Activated CD8-positive, alpha-beta memory T cell treated with anti-CD3 and anti-CD28 coated beads for 36 hours (primary cell): ENCODE data around the gene PPP1R14C. TPM values are rescaled to one million over a fixed set of nuclear protein-coding genes. Genes with fewer than 3 reads are reported as not detected.

Experiments
- CTCF ChIA-PET: fragments of 350-600 bp; sonication (Branson Sonifier 250); formaldehyde crosslinking; loops from one replicate; lab custom pipeline; 2021; ENCODE audit warnings: antibody characterized with exemption; lab: Charles Lee
- POLR2A ChIA-PET: fragments of 350-600 bp; sonication (Branson Sonifier 250); formaldehyde crosslinking; loops from one replicate; lab custom pipeline; 2021; ENCODE audit warnings: antibody characterized with exemption; lab: Charles Lee
- total RNA-seq, 2 experiments: library from RNA; stranded (reverse); gene quantifications; one replicate each; pipeline ENCODE4 v1.2.3, GENCODE V29; 2021

Gene PPP1R14C
- total RNA-seq, 2 experiments from 2014 or later, result 0.96 to 1.1 TPM

GRCh38 chr6:150204705-150205472, 62.0 kb downstream of the PPP1R14C start:
- CTCF ChIA-PET, result no interaction called here

DNA sequence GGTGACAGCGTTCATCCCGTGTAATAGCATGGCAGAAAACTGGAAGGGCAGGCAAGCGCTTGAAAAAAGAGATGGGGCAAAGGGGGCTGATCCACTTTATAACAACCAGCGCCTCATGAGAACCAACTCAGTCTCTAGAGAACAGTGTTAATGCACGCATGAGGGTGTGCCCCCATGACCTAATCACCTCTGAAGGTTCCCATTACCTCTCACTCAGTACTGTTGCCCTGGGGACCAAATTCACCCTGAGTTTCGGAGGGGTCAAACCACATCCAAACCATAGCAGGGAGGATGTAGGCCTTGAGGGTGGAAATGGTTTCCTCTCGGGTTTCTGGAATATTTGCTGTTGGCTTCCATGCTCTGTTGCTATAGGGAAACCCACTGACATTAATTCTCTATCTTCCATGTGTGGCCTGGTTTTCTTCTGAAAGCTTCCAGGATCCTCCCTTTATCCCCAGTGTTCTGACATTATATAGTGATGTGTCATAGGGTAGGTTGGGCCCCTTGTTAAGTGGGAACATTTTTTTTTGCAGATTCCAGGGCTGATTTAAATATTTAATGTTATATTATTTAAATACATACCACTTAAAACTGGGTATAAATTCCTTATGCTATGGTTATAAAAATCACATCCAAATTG, 65.2 kb downstream of the PPP1R14C start:
- CTCF ChIA-PET, result no interaction called here

More at GRCh38 chr6:150204705-150205472, 62.0 kb downstream of the PPP1R14C start:
- POLR2A ChIA-PET, result no interaction called here

DNA sequence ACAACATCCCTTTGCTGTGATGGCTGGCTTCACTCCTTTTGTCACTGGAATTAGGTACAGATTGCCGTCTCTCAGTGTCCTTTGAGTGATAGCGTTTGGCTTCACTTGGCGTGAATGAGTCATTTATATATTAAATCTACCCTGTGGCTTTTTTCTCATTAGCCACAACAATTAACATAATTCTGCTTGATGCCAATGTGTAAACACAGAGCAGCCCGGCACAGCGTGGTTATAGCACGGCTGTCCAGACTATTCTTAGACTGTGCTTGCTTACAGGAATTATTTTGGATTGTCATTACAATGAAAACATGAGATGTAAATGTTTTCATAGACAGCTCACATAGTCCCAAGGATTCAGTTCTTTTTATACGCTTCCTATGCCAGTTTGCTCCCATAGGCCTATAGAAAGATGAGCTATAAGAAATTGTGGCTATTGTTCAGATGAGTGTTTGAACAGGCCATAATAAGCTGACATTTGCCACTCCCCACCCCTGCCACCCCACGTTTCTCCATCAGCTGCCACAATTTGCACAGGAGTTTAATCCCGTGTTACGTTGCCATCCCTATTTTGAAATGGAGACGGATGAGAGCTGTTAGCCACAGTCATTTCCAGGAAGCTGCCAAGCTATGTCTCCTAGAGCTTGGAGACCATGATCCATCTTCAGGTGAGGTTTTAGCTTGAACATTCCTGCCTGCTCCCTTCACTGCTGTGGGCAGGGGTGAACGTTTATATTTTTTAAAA, 65.9 kb downstream of the PPP1R14C start:
- ChIA-PET POLR2A (no interaction called here), CTCF (no interaction called here)

More for the DNA sequence above, 65.2 kb downstream of the PPP1R14C start:
- POLR2A ChIA-PET, result no interaction called here

DNA sequence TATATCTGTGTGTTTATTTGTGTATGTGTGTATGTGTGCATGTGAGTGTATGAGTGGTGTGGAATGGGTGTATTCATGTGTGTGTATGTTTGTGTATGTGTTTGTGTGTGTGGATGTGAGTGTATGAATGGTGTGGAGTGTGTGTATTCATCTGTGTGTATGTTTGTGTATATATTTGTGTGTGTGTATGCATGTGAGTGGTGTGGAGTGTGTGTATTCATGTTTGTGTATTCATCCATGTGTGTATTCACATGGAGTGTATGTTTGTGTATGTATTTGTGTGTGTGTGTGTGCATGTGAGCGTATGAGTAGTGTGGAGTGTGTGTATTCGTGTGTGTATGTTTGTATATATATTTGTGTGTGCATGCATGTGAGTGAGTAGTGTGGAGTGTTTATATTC, 66.6 kb downstream of the PPP1R14C start:
- POLR2A ChIA-PET, result no interaction called here
- CTCF ChIA-PET, result no interaction called here

DNA sequence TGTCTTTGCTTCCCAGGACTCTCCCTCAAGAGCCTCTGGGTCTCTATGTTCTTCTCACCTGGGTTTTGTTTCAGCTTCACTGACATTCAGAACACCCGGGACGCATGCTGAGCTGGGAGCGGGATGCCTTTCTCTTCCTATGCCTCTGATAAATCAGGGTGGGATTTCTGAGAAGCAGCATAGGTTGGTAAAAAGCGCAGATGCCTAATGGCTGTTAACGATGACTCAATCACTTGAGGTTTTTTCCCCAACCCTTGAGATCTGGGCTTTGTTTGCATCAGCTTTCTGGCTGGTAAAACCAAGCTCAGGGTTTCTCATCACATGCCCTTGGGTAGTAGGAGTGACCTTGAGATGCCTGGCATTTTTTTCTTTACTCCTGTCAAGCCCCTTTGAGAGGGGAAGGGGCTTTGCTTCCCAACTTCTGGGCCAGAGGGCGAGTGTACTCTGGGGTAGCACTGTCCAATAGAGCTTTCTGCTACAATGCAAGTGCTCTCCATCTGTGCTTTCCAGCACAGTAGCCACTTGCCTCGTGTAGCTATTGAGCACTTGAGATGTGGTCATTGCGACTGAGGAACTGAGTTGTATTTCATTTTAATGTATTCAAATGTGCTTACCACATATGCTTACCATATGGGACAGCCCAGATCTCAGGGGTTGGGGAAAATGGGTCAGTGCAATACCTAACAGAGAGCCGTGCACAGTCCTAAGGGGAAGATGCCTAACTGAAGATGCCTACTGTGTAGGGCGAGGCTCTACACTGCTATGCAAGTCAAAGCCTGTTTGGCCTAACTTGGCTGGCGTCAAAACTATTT, 69.1 kb downstream of the PPP1R14C start:
- CTCF ChIA-PET, result interaction anchor here (0.5 to 1.2 kb wide), 2 partner anchors 19 to 625 kb away, joined by 3 to 4 read pairs; no protein-coding TSS in a partner anchor

DNA sequence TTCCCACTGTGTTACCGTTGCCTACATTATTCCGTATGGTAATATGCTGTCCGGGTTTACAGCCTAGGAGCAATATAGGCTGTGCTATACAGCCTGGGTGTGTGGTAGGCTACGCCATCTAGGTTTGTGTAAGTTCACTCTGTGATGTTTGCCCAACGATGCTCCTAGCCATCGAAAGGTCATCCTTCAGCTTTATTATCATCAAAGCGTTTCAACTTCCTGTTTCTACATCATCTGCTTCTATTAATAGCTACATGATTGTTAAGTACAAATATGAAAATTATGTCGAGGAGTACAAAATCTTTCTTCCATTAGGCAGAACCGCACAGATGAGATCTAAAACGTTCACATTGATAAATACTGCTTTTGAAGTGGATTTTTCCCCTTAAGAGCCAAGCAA, 69.9 kb downstream of the PPP1R14C start:
- ChIA-PET POLR2A (no interaction called here), CTCF (no interaction called here)

More for the DNA sequence above, 69.1 kb downstream of the PPP1R14C start:
- POLR2A ChIA-PET, result no interaction called here

- POLR2A ChIA-PET, result no interaction called here
- CTCF ChIA-PET, result no interaction called here
Measured at GRCh38 chr6:150213301-150213700, 70.5 kb downstream of the PPP1R14C start.

DNA sequence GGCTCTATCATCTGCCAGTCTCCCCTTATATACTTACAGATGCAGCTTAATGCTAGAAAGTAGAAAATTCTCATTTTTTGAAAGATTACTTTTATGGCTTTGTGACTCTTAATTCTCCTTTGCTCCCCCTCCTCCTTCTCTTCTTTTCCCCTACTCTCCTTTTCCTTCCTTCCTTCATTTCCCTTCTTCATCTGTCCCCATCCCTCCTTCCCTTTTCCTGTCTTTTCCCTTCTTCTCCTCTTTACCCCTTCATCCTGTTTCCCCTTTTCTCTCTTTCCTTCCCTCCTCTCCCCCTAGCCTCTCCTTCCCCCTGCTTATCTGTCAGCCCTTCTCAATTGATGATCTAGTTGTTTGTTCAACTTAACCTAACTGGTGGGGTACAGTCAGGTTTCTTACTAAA, 71.5 kb downstream of the PPP1R14C start:
- POLR2A ChIA-PET, result no interaction called here
- CTCF ChIA-PET, result no interaction called here

- CTCF ChIA-PET, result interaction anchor here (0.5 kb wide), 1 partner anchor 443 kb away, joined by 3 read pairs; no protein-coding TSS in a partner anchor
Measured at GRCh38 chr6:150220634-150221551, 78.0 kb downstream of the PPP1R14C start.

GRCh38 chr6:150224820-150225219, 82.0 kb downstream of the PPP1R14C start:
- ChIA-PET CTCF (no interaction called here), POLR2A (no interaction called here)

More at GRCh38 chr6:150220634-150221551, 78.0 kb downstream of the PPP1R14C start:
- POLR2A ChIA-PET, result no interaction called here

GRCh38 chr6:150227281-150227680, 84.4 kb downstream of the PPP1R14C start:
- POLR2A ChIA-PET, result no interaction called here
- CTCF ChIA-PET, result interaction anchor here (1.9 kb wide), 1 partner anchor 156 kb away, joined by 4 read pairs; no protein-coding TSS in a partner anchor

DNA sequence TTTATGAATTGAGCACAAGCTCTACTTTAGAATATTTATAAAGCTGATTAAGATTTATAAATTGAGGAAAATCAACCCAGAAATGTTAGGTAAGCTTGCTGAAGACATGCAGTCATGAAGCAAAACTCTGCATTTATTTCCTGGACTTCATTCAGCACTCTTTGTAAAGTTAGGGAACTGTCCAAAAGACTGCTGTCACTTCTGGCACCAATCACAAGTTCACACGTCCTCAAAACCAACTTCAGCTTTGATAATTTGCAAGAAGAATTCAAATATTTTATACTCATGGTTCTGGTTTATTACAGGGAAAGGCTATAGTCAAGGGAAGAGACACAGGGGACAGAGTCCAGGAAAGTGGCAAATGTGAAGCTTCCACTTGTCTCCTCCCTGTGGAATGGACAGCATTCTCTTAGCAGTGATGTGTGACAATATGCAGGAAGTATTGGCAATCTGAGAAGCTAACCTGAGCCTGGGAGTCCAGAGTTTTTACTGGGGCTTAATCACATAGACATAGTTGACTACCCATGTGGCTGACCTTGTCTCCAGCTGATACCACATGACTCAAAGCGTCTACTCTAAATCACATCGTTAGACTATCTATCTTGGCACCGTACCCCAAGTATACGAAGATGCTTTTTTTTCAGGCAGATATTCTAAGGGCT, 85.4 kb downstream of the PPP1R14C start:
- POLR2A ChIA-PET, result no interaction called here

DNA sequence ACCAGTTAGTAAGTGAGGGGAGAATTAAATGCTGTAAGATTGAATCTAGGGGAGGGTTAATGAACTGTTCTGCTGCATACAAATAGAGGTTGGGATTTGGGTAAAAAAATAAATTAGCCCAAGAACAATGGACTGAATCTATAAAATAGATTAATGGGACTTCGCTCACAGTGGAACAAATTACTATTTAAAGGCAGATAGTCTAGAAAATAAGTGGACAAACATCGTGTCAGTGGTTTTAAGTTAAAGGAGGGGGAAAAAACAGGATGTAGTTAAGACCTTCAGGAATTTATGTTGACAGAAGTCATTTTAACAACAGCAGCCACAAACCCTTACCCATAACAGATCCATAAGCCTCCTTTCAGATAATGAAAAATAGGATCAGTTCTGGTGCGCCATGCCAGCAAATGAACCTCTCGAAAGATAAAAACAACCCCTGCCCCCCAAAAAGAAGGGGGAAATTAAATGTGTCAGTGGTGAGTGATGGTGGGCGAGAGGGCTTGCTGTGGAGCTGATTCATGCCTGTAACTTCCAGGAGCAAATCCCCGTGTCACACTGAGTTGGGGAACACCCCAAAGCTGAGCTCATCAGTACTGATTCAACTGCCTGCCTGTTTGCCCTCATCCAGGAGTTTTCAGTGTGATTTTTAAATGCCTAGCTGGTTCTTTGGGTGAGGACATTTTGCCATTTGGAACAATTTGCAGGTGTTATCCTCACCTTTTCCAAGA, 86.8 kb downstream of the PPP1R14C start:
- POLR2A ChIA-PET, result no interaction called here
- CTCF ChIA-PET, result no interaction called here

More for the DNA sequence above, 85.4 kb downstream of the PPP1R14C start:
- CTCF ChIA-PET, result interaction anchor here (1.9 kb wide), 1 partner anchor 157 kb away, joined by 4 read pairs; no protein-coding TSS in a partner anchor

DNA sequence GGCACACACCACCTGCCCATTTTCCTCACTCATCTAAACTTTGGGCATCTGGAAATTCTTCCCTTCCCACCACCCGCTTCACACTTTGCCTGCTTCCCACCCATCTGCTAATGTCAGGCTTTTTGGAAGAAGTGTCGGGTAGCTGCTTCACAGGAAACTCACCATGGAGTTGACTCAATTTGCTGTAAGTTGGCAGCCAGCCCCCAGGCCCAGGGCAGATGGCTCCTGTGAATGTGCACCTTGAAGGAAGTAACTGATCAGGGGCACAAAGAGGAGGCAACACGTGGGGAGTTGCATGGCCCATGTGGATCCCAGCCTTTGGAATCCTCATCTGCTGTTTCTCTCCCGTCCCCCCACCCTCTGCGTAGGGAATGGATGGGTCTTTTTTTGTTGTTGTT, 87.3 kb downstream of the PPP1R14C start:
- ChIA-PET CTCF (no interaction called here), POLR2A (no interaction called here)

GRCh38 chr6:150230832-150231524, 88.1 kb downstream of the PPP1R14C start:
- CTCF ChIA-PET, result no interaction called here
- POLR2A ChIA-PET, result no interaction called here

DNA sequence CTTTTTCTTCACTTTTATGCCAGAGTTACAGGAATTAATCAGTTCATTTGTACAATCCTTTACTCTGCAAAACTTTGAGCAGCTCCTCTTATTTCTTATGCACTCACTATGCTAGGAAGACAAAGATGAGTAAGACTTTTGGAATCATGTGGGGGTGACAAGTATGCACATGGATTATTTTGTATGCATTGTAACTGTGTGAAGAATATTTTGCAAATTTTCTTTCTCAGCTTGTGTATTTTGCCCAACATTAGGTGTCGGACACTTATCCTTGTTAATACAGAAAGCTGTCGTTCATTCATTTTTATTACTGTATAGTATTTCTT, 88.6 kb downstream of the PPP1R14C start:
- POLR2A ChIA-PET, result interaction anchor here (0.6 kb wide), 1 partner anchor 412 kb away, joined by 4 read pairs; no protein-coding TSS in a partner anchor
- CTCF ChIA-PET, result no interaction called here
